HCT116 (cell line): ENCODE measurements around the gene UNC5C.

Experiments
- ATF3 ChIP-seq: IDR thresholded peaks from 2 replicates; pipeline ENCODE4 v1.6.1; 2012
- CTCF ChIP-seq, 3 experiments: fragments of 200-600 bp in 1 of 3; sonication (generic) in 1 of 3; IDR thresholded peaks in 2 of 3; conservative IDR thresholded peaks in 1 of 3; 2 replicates each; pipeline ENCODE4 v1.5.1; 2012 to 2017; ENCODE audit warnings: low read depth in 2 of 3, low read length in 2 of 3, antibody characterized with exemption in 1 of 3, borderline replicate concordance in 1 of 3, control low read depth in 1 of 3, mild to moderate bottlenecking in 1 of 3, mixed read lengths in 1 of 3, mixed run types in 1 of 3, moderate library complexity in 1 of 3; ENCODE audit not compliant: insufficient read depth in 1 of 3
- ELF1 ChIP-seq: IDR thresholded peaks from 2 replicates; pipeline ENCODE4 v1.6.1; 2012; ENCODE audit warnings: low read depth, borderline replicate concordance
- EZH2 ChIP-seq: fragments of 200-600 bp; sonication (generic); IDR thresholded peaks from 2 replicates; pipeline ENCODE4 v1.6.1; 2017; ENCODE audit warnings: antibody characterized with exemption, mixed run types
- EZH2phosphoT487 ChIP-seq: fragments of 200-600 bp; IDR thresholded peaks from 2 replicates; pipeline ENCODE4 v1.6.1; 2018; ENCODE audit warnings: antibody characterized with exemption, borderline replicate concordance
- JUND ChIP-seq: IDR thresholded peaks from 2 replicates; pipeline ENCODE4 v1.6.1; 2012
- SP1 ChIP-seq: IDR thresholded peaks from 2 replicates; pipeline ENCODE4 v1.6.1; 2012; ENCODE audit warnings: low read depth

GRCh38 chr4:95161781-95162469 is 386.8 kb downstream of the UNC5C start:
- TF ChIP-seq EZH2phosphoT487 (no peak), SP1 (no peak), CTCF (IDR thresholded peaks at IDR 0.05 in 2 of 3, conservative IDR thresholded peaks at IDR 0.05 in 1 of 3; ENCODE audit: borderline replicate concordance in 1 of 3, insufficient read depth in 1 of 3, low read depth in 2 of 3, low read length in 2 of 3) (no peak), ATF3 (no peak), ELF1 (no peak), JUND (no peak), EZH2 (no peak)
